ENCODE data around the gene MKX. TPM values are rescaled to one million over a fixed set of nuclear protein-coding genes. Genes with fewer than 3 reads are reported as not detected.

Gene MKX
- total RNA-seq, 2 experiments from 2014 or later: not detected

GRCh38 chr10:27784272-27784671, 38.7 kb upstream of the MKX start:
- no peaks in the 10 kb centered on the region for H4K20me1 ChIP-seq (ENCODE audit: insufficient read depth, low read length)
- no TSS peak for BruUV-seq (replicated peaks)
- no peaks in the 10 kb centered on the region for H3K9me3 ChIP-seq (ENCODE audit: low read length)
- no peak overlapping the region for H3K27ac ChIP-seq (ENCODE audit: low read depth, low read length, poor library complexity, severe bottlenecking)
- H3K9me2 ChIP-seq (ENCODE audit: insufficient read depth, low read length): no peaks in the 10 kb centered on the region
- H3K4me3 ChIP-seq (ENCODE audit: low read depth, low read length, poor library complexity, severe bottlenecking): no peak overlapping the region
- H3K79me2 ChIP-seq (ENCODE audit: insufficient read depth, low read depth, low read length): no peaks in the 10 kb centered on the region
- no peak overlapping the region for H3K4me2 ChIP-seq (ENCODE audit: low read length)
- intact Hi-C loops (cut with micrococcal nuclease; ENCODE audit: unreplicated experiment): no loop called here
- no peaks in the 10 kb centered on the region for H3K36me3 ChIP-seq (ENCODE audit: insufficient read depth, low read length)
- no peak for DNase-seq (ENCODE audit: low spot score)
- ChIA-PET POLR2A (no interaction called here), CTCF (ENCODE audit: unreplicated experiment) (no interaction called here)
- H3K4me1 ChIP-seq (ENCODE audit: insufficient read depth, low read length, poor library complexity, severe bottlenecking): no peaks in the 10 kb centered on the region
- TF ChIP-seq EZH2phosphoT487 (IDR thresholded peaks at IDR 0.05; ENCODE audit: borderline replicate concordance, low read depth, low read length): no peak
- no peak for TF ChIP-seq CTCF (conservative IDR thresholded peaks at IDR 0.05; ENCODE audit: low read length)
- H2AFZ ChIP-seq (ENCODE audit: low read length): no peak overlapping the region

- intact Hi-C loops (cut with micrococcal nuclease; ENCODE audit: unreplicated experiment): no loop called here
- Histone ChIP-seq H3K4me1 (ENCODE audit: insufficient read depth, low read length, poor library complexity, severe bottlenecking) (no peaks in the 10 kb centered on the region), H2AFZ (ENCODE audit: low read length) (no peak overlapping the region), H3K4me2 (ENCODE audit: low read length) (no peak overlapping the region), H3K9me3 (ENCODE audit: low read length) (no peaks in the 10 kb centered on the region), H3K9me2 (ENCODE audit: insufficient read depth, low read length) (no peaks in the 10 kb centered on the region), H3K27ac (ENCODE audit: low read depth, low read length, poor library complexity, severe bottlenecking) (no peak overlapping the region), H3K79me2 (ENCODE audit: insufficient read depth, low read depth, low read length) (no peaks in the 10 kb centered on the region), H3K36me3 (ENCODE audit: insufficient read depth, low read length) (no peaks in the 10 kb centered on the region), H4K20me1 (ENCODE audit: insufficient read depth, low read length) (no peaks in the 10 kb centered on the region), H3K4me3 (ENCODE audit: low read depth, low read length, poor library complexity, severe bottlenecking) (no peak overlapping the region)
- ChIA-PET POLR2A (no interaction called here), CTCF (ENCODE audit: unreplicated experiment) (no interaction called here)
- BruUV-seq (replicated peaks): no TSS peak
- peak; percentile 31 for DNase-seq (ENCODE audit: low spot score)
- TF ChIP-seq EZH2phosphoT487 (IDR thresholded peaks at IDR 0.05; ENCODE audit: borderline replicate concordance, low read depth, low read length) (no peak), CTCF (conservative IDR thresholded peaks at IDR 0.05; ENCODE audit: low read length) (peak; percentile 49)
Measured at GRCh38 chr10:27783660-27784059, 38.0 kb upstream of the MKX start.

- Histone ChIP-seq H3K4me3 (ENCODE audit: low read depth, low read length, poor library complexity, severe bottlenecking) (no peak overlapping the region), H3K36me3 (ENCODE audit: insufficient read depth, low read length) (no peaks in the 10 kb centered on the region), H2AFZ (ENCODE audit: low read length) (no peak overlapping the region), H4K20me1 (ENCODE audit: insufficient read depth, low read length) (no peaks in the 10 kb centered on the region), H3K27ac (ENCODE audit: low read depth, low read length, poor library complexity, severe bottlenecking) (no peak overlapping the region), H3K9me3 (ENCODE audit: low read length) (no peaks in the 10 kb centered on the region), H3K9me2 (ENCODE audit: insufficient read depth, low read length) (no peaks in the 10 kb centered on the region), H3K79me2 (ENCODE audit: insufficient read depth, low read depth, low read length) (no peaks in the 10 kb centered on the region), H3K4me1 (ENCODE audit: insufficient read depth, low read length, poor library complexity, severe bottlenecking) (no peaks in the 10 kb centered on the region), H3K4me2 (ENCODE audit: low read length) (no peak overlapping the region)
- BruUV-seq (replicated peaks): no TSS peak
- DNase-seq (ENCODE audit: low spot score): no peak
- no peak for TF ChIP-seq EZH2phosphoT487 (IDR thresholded peaks at IDR 0.05; ENCODE audit: borderline replicate concordance, low read depth, low read length)
- no peak for TF ChIP-seq CTCF (conservative IDR thresholded peaks at IDR 0.05; ENCODE audit: low read length)
- ChIA-PET CTCF (ENCODE audit: unreplicated experiment) (no interaction called here), POLR2A (interaction anchor here (0.6 kb wide), 1 partner anchor 19 kb away, joined by 3 read pairs; no protein-coding TSS in a partner anchor)
- intact Hi-C loops (cut with micrococcal nuclease; ENCODE audit: unreplicated experiment): no loop called here
Measured at GRCh38 chr10:27779462-27780015, 33.9 kb upstream of the MKX start.
